Right atrium auricular region (tissue), 2 donors: ENCODE results near the gene OGDHL. TPM values are rescaled to one million over a fixed set of nuclear protein-coding genes. Genes with fewer than 3 reads are reported as not detected.
A peak's percentile ranks its signal among the peaks of the same experiment; 100 is the strongest.

ENCODE experiments used
- DNase-seq: peaks from one replicate; pipeline ENCODE4 v3.0.0-alpha.2; 2019; ENCODE audit warnings: low spot score
- H3K27ac ChIP-seq, 2 donors: fragments of 200-600 bp; sonication (generic); 1 replicate in 1 of 2; 2 replicates in 1 of 2; pipeline ENCODE4 v1.5.1; 2016 to 2019
- H3K27me3 ChIP-seq, 2 donors: fragments of 200-600 bp; sonication (generic); one replicate each; pipeline versions ENCODE4 v1.5.1 to v1.6.0; 2017 to 2019
- H3K36me3 ChIP-seq: fragments of 200-600 bp; sonication (generic); one replicate; pipeline ENCODE4 v1.5.1; 2016
- H3K4me1 ChIP-seq, 2 donors: fragments of 200-600 bp; sonication (generic); one replicate each; pipeline versions ENCODE4 v1.5.1 to v1.6.0; 2017 to 2019
- H3K4me3 ChIP-seq, 2 donors: fragments of 200-600 bp; sonication (generic); 1 replicate in 1 of 2; 2 replicates in 1 of 2; pipeline ENCODE4 v1.5.1; 2017 to 2019; ENCODE audit warnings: mild to moderate bottlenecking in 1 of 2, moderate library complexity in 1 of 2
- H3K9me3 ChIP-seq, 2 donors: fragments of 200-600 bp; sonication (generic); one replicate each; pipeline ENCODE4 v1.5.1; 2019
- total RNA-seq, 2 donors: library from RNA; depleted of rRNA; stranded (reverse); fragments of >200 nt; gene quantifications; one replicate each; pipeline ENCODE4 v1.1.0, GENCODE V29; 2016
- TF ChIP-seq, protein P1 (sequence below), 2 donors: fragments of 200-600 bp; sonication (generic); IDR thresholded peaks; one replicate each; pipeline ENCODE4 v1.5.1; 2019; ENCODE audit warnings: antibody characterized with exemption in 2 of 2

OGDHL gene
- total RNA-seq, 2 donors from 2014 or later = 5.2 to 6.4 TPM

DNA sequence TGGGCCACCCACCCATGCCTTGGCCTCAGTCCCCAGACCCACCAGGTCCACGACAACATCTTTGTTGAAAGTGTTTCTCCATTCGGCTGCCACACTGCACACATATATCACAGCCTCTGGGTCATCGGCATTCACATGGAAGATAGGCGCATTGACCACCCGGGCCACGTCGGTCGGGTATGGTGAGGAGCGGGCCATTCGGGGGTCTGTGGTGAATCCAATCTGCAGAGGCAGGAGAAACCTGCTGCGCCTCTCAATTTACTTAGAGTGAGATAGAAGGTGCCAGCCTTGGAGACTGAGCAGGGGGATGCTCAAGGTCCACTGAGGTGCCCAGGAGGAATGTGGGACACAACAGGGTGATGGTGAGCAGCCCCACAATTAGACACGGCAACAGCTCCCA lies 16.4 kb downstream of the OGDHL start:
- DNase-seq = no peak
- Histone ChIP-seq H3K9me3 (no peaks in the 10 kb centered on the region), H3K27me3 (no peaks in the 10 kb centered on the region), H3K27ac (no peak overlapping the region), H3K4me1 (no peaks in the 10 kb centered on the region), H3K36me3 (no peaks in the 10 kb centered on the region), H3K4me3 (no peak overlapping the region)
- TF ChIP-seq, protein P1, sequence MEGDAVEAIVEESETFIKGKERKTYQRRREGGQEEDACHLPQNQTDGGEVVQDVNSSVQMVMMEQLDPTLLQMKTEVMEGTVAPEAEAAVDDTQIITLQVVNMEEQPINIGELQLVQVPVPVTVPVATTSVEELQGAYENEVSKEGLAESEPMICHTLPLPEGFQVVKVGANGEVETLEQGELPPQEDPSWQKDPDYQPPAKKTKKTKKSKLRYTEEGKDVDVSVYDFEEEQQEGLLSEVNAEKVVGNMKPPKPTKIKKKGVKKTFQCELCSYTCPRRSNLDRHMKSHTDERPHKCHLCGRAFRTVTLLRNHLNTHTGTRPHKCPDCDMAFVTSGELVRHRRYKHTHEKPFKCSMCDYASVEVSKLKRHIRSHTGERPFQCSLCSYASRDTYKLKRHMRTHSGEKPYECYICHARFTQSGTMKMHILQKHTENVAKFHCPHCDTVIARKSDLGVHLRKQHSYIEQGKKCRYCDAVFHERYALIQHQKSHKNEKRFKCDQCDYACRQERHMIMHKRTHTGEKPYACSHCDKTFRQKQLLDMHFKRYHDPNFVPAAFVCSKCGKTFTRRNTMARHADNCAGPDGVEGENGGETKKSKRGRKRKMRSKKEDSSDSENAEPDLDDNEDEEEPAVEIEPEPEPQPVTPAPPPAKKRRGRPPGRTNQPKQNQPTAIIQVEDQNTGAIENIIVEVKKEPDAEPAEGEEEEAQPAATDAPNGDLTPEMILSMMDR (IDR thresholded peaks at IDR 0.05) = no peak

DNA sequence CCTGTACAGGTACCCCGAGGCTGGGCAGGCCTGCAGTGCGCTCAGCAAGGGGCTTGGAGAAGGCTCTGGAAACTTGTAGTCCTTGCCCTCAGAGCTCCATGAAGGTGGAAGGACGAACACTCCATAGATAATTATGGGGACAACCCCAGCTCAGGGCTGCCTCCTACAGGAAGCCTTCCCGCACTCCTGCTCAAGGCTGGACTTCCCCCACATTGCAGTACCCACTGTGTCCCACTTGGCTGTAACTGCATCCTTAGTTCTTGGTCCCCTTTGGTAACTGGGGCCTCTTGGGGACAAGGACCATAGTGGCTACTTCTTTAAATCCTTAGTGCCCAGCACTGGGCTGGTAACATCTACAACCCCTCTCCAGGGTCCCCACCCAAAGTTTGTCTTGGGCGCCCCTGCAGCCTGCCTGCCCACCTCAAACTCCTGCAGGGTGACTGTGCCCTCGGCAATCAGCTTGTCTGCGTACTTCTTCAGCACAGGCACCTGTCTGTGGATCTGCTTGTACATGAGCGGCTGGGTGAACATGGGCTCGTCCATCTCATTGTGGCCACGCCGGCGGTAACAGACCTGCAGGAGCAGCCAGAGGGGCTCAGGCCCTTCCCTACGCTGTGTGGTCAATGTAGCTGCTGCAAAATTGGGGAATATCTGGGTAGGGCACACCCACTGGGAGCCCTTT lies 17.1 kb downstream of the OGDHL start:
- no peaks in the 10 kb centered on the region for H3K4me1 ChIP-seq
- TF ChIP-seq, protein P1 (IDR thresholded peaks at IDR 0.05) = no peak
- H3K9me3 ChIP-seq = no peaks in the 10 kb centered on the region
- peak; percentile 53 for DNase-seq
- no peaks in the 10 kb centered on the region for H3K36me3 ChIP-seq
- H3K27ac ChIP-seq = no peak overlapping the region
- no peaks in the 10 kb centered on the region for H3K27me3 ChIP-seq
- no peak overlapping the region for H3K4me3 ChIP-seq

DNA sequence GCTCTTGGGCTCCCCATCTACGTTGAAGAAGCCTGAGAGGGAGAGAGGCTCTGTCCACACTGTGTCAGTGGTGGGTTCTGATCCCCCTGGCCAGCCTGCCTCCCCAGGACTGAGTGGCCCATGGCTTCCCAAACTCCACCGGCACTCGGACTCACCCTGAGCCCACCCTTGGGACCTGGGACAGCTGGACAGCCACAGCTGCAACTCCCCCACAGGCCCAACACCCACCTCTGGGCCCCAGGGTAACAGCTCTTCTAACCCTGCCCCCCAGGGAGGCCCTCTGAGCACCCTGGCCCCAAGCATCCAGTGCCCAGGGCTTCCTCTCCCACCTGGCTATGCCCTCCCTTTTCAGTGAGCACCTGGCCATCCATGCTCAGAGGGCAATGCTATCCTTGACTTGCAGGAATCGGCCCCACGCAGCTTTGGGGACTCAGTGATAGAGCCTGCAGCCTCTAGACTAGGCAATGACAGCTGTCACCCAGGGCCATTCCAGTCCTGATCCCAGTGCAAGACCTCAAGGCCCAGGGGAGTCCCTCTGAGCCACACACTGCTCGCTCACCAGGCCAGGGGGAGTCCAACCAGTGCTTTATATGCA lies 17.9 kb downstream of the OGDHL start:
- Histone ChIP-seq H3K4me3 (no peak overlapping the region), H3K36me3 (no peaks in the 10 kb centered on the region), H3K4me1 (no peaks in the 10 kb centered on the region), H3K9me3 (no peaks in the 10 kb centered on the region), H3K27ac (no peak overlapping the region), H3K27me3 (no peaks in the 10 kb centered on the region)
- TF ChIP-seq, protein P1 (IDR thresholded peaks at IDR 0.05) = no peak
- no peak for DNase-seq

DNA sequence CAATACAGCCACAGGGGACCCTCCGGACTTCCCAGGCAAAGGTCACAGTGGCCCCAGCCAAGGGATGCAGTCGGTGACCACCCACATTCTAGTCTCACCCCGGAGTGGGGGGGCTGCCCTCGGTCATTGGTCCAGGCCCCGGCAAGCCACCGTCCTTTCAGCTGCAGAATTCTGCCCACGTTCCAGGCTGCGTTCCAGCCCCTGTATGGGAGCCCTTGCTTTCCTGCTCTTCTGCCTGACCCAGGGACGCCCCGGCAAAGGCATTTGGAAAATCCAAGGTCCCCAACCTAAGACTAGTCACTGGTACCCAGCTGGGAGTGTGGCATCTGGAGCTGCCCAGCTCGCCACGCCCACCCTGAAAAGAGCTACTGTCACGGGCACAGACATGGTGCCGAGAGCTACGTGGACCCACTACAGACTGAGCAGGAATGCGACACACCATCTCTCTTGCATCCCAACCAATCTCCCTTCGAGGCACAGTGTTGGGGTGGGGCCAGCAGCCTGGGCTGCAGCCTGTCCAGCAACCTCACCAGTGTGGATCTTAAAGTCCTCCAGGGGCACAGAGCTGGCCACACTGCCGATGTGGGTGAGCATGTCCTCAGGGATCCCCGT lies 18.6 kb downstream of the OGDHL start:
- Histone ChIP-seq H3K27ac (no peak overlapping the region), H3K4me3 (no peak overlapping the region), H3K36me3 (no peaks in the 10 kb centered on the region), H3K9me3 (no peaks in the 10 kb centered on the region), H3K4me1 (no peaks in the 10 kb centered on the region), H3K27me3 (no peaks in the 10 kb centered on the region)
- TF ChIP-seq, protein P1 (IDR thresholded peaks at IDR 0.05) = no peak
- DNase-seq = peak; percentile 48

DNA sequence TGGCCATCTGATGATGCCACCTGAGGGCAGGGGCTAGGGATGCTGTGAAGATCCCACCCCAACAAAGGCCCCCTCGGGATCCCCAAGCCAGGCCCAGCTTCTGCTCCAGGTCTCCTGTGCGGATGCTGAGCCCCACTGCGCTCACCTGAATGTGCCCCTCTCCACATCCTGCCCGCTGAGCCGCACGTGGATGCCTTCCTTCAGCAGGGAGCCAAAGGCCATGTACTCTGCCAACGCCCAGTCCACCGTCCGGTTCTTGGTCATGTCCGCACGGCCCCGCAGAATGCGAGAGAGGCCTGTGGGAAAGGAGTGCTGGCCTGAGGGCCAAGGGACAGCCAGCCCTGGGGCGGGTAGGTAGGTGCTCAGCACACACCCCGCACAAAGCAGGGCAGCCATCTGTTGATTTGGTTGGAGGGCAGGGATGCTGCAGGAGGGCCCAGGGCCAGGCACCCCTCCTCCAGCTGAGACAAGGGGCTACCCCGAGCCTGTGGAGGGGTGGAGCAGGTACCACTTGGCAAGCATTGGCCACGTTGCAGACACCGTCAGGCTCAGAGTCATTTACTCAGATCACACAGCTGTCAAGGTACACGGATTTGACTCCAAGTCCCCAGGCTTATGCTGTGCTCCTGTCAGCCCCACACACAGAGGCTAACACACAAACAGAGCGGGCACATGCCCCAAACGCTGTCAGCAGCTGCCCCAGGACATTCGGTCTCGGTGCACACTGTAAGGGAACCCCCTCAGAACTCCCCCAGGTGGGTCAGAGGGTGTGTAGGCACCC lies 19.2 kb downstream of the OGDHL start:
- TF ChIP-seq, protein P1 (IDR thresholded peaks at IDR 0.05) = no peak

More for the DNA sequence above, 19.2 kb downstream of the OGDHL start:
- Histone ChIP-seq H3K36me3 (no peaks in the 10 kb centered on the region), H3K27me3 (no peaks in the 10 kb centered on the region), H3K4me3 (no peak overlapping the region), H3K9me3 (no peaks in the 10 kb centered on the region), H3K4me1 (no peaks in the 10 kb centered on the region), H3K27ac (no peak overlapping the region)
- DNase-seq = no peak
